ENCODE results near the gene RNF112.

RNF112 gene, protein sequence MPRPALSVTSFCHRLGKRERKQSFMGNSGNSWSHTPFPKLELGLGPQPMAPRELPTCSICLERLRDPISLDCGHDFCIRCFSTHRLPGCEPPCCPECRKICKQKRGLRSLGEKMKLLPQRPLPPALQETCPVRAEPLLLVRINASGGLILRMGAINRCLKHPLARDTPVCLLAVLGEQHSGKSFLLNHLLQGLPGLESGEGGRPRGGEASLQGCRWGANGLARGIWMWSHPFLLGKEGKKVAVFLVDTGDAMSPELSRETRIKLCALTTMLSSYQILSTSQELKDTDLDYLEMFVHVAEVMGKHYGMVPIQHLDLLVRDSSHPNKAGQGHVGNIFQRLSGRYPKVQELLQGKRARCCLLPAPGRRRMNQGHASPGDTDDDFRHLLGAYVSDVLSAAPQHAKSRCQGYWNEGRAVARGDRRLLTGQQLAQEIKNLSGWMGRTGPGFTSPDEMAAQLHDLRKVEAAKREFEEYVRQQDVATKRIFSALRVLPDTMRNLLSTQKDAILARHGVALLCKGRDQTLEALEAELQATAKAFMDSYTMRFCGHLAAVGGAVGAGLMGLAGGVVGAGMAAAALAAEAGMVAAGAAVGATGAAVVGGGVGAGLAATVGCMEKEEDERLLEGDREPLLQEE

DNA sequence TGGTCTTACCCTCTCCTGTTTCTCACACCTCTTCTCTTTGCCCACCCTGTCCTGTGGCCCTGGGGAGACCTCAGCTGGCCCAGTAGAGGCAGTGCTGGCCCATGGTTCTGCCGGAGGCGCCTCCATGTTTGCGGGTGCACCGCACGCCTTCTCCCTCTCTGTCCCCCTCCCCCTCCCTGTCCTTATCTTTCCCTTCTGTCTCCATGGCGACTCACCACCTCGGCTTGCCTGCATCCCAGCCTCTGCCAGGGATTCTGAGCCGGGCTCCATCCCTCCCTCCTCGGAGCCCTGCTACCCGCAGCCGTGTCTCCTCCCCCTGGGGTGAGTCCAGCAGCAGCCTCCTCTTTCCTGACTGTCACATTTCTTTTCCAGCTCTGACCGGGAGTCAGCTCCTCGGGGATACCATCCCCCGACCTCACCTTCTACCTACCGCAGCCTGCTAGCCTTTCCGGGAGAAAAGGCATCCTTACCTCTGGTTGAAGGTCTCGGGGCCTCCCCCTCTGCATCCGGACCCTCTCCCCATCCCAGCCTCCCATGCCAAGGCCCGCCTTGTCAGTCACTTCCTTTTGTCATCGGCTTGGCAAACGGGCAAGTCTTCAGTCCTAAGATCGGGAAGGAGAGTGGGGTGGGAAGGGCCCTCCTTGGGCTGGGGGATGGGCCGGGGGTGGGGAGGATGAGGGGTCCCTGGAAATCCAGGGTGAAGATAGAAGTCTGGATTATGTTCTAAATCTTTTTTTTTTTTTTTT lies at the start of gene RNF112:
Gene RNF112 (plus strand): TSS at position 358 of the 746 bp plus-strand sequence. CDS start 177 bp downstream, at position 535.
- no peak for DNase-seq (ENCODE audit: low read depth)

- no peak for DNase-seq (ENCODE audit: low read depth)
These were observed 49.7 kb upstream of the RNF112 start for GRCh38 chr17:19361326-19361725.

- no peak for DNase-seq (ENCODE audit: low read depth)
These were observed 49.1 kb upstream of the RNF112 start for GRCh38 chr17:19361944-19362276.

GRCh38 chr17:19362277-19363113 lies 48.5 kb upstream of the RNF112 start, which contains the start of gene B9D1:
TSS of gene B9D1 (minus strand) at chr17:19362723. CDS start at chr17:19362569, 154 bp downstream.
- DNase-seq (ENCODE audit: low read depth), result peak; percentile 89

DNA sequence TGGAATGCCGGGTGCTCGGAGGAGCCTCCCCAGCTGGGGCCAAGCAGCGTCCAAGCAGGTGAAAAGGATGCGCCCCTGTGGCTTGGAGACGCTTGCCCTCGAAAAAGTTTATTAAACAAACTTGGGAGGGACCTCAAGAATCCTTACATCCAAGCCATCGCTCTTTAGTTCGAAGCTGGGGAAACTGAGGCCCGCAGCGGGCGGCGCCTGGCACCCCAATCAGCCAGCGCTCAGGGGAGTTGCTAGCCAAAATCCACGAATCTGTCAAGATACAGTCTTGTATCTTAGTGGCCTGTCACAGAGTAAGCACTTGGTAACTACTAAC lies 48.0 kb upstream of the RNF112 start:
- no peak for DNase-seq (ENCODE audit: low read depth)

- DNase-seq (ENCODE audit: low read depth), result no peak
These were observed 47.5 kb upstream of the RNF112 start for GRCh38 chr17:19363460-19364035.

DNA sequence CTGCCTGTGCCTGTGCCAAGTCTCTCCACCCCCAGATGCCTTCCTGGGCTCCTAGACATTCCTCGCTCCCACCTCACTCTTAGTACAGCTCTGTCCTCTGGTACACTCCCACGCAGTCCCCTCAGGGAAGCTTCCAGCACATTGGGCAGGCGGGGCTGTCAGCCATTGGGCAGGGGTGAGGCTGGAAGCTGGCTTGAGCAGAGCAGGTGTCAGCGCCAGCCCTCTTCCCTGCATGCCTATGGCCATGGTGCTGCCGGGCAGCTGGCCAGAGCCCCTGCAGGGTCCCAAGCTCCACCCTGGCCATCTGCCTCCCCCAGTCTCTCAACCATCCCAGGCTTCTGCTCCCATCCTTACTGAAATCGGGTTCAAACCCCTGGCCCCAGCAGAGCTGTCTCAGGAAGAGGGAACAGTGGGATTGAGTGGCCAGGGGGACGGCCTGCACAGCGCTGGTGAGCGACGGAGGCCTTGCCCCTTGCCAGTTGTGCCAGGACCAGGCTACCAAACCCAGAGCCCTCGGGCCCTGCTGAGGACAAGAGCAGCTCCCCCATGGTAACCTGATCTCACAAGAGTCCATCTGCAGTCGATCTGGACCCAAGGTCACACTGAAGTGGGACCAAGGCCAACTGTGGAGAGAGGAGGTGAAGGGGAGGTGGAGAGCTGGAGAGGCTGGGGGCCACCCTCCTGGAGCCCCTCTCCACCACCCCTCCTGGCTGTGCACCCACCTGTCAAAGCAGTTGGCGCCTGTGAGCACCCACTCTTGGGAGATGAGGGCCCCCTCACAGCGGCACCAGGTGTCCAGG lies 46.1 kb upstream of the RNF112 start:
- no peak for DNase-seq (ENCODE audit: low read depth)

DNA sequence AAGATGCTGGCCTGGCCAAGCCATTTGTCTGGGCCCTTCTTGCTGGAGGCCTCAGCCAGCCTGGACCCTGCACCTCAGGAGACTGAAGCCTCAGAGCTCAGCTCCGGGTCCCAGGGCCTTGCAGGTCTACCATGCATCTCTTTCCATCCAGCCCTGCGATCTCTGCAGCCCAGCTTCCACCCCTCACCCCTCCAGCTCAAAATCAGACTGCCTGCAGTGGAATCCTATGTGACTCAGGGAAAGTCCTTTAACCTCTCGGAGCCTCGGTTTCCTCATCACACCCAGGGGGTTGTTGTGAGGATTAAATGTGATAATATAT lies 45.6 kb upstream of the RNF112 start:
- DNase-seq (ENCODE audit: low read depth), result no peak

DNA sequence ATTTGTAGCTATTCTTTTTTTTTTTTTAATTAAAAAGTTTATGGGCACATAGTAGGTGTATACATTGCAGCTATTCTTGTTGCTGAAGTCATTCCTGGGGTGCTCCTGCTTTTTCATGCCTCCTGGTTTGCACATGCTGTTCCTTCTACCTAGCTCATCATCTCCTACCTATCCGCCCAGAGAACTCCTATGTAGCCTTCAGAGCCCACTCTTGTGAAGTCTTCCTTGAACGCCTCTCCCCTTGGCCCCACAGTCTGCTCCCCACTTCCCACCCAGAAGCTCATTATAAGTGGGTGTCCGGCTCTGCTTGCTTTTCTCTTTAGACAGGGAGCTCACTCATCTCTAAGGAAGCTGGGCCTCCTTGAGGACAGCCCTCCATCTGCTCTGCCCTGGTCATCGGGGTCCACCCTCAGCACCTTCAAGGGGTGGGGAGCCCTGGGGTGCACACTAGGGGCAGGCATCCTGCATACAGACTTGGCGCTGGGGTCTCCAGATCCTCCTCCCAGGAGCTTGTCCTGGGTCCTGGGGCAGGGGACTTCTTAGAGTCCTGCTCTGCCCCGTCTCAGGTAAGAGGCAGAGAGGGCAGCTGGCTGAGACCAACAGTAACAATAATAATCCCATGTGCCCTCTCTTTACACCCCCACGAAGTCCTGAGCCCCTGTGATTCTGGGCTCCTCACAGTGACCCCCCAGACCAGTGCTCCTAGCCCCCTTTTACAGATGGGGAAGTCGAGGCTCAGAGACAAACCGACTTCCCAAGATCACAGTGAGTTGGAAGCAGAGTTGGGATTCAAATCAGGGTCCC lies 45.0 kb upstream of the RNF112 start:
- DNase-seq (ENCODE audit: low read depth), result no peak

GRCh38 chr17:19366637-19366972 lies 44.4 kb upstream of the RNF112 start:
- DNase-seq (ENCODE audit: low read depth), result no peak

GRCh38 chr17:19368229-19368628 lies 42.8 kb upstream of the RNF112 start:
- no peak for DNase-seq (ENCODE audit: low read depth)

DNA sequence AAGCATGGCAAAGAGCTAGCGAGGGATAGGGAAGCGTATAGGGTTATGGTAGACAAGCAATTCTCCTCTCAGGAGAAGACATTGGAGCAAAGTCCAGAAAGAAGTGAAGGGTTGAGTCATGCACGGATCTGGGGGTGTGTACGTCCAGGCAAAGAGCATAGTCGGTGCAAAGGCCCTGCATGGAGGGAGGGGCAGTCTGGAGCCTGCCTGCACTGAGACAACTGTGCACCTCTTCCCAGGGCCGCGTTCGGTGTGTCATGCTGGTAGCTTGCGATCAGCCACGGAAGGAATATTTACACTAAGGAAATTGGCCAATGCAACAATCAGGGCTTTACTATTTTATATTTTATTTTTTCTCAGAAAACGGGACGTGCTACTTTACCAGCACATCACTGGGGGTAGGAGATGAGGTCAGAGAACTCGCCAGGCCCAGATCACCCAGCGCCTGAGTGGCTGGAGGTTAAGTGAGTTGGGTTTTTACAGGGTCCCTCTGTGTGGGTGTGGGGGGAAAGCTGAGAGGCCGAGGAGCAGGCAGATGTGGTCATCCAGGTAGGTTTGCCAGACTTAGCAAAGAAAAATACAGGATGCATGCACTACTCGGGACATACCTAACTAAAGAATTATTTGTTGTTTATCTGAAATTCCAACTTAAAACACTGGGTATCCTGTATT lies 41.8 kb upstream of the RNF112 start:
- no peak for DNase-seq (ENCODE audit: low read depth)

- no peak for DNase-seq (ENCODE audit: low read depth)
These were observed 41.1 kb upstream of the RNF112 start for GRCh38 chr17:19369846-19370492.

GRCh38 chr17:19370493-19370960 lies 40.5 kb upstream of the RNF112 start:
- no peak for DNase-seq (ENCODE audit: low read depth)

DNA sequence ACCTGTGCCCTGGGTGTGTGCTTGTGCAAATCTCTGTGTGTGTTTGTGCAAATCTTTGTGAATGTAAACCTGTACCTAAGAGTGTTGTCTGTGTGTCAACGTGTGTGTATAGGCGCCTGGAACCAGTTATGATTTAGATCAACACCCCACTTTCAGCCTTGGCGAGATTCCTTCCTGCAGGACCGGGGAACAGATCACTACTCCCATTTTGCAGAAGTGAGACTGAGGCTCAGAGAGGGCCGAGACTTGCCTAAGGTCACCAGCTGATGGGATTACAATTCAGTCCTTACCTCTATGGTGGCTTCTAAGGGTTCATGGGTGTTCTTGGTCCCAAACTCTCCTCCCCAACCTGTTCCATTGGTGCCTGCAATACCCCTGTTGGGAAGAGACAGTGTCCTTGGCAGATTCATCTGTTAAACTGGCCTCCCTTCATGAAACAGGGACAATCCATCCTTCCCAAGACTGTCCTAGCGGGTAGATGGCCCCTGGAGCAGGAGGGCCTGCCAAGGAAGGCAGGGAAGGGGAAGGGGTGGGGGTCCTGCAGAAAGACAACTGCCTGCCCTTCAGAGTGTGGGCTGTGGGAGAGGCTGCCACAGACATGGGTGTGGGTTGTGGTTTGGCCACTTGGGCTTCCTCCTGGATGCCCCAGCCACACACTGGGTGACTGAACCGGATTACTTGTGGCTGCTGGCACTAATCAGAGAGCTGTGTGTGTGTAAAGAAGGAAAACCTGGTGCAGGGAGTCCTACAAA lies 39.6 kb upstream of the RNF112 start:
- DNase-seq (ENCODE audit: low read depth), result no peak

- no peak for DNase-seq (ENCODE audit: low read depth)
These were observed 39.0 kb upstream of the RNF112 start for GRCh38 chr17:19372011-19372370.

DNA sequence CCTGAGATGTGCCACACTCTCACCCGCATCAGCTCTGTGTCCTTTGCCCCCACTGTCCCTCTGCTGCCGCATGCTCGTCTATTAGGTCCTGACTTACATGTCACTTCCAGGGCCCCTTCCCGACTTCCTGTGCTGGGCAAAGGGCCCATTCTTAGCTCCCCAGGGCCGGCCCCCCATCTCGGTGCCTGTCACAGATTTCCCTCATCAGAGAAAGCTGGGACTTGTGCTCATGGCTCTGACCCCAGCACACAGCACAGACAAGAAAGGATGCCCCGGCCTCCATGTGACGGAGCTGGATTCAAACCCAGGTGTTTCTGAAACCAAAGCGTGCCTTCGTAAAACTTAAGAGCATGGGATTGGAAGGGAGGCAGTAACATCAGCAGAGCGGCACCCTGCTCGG lies 38.6 kb upstream of the RNF112 start:
- no peak for DNase-seq (ENCODE audit: low read depth)

- DNase-seq (ENCODE audit: low read depth), result no peak
These were observed 38.0 kb upstream of the RNF112 start for GRCh38 chr17:19372866-19373504.
